MM.1S (cell line): ENCODE results near the gene TVP23C.
"Not testable (repeated sequence)": the region's sequence is repeated elsewhere in the genome, so short reads cannot be mapped to it uniquely, and the experiment has no call there.

Experiments
- DNase-seq: peaks from one replicate; pipeline ENCODE4 v3.0.0-alpha.2; 2015
- H2AFZ ChIP-seq: fragments of 300-600 bp; sonication (generic); 2 replicates; pipeline ENCODE4 v1.6.0; 2016; ENCODE audit warnings: antibody characterized with exemption, low read length
- H3F3A ChIP-seq: fragments of 300-600 bp; sonication (generic); 2 replicates; pipeline ENCODE4 v1.6.1; 2016; ENCODE audit warnings: mild to moderate bottlenecking, antibody characterized with exemption, low read length, moderate library complexity, mixed read lengths; ENCODE audit not compliant: insufficient read depth
- H3K27ac ChIP-seq: fragments of 300-600 bp; sonication (generic); 2 replicates; pipeline ENCODE4 v1.5.1; 2016; ENCODE audit warnings: mild to moderate bottlenecking, low read length
- H3K27me3 ChIP-seq: fragments of 300-600 bp; sonication (generic); replicated peaks from 2 replicates; pipeline ENCODE4 v1.6.0; 2016; ENCODE audit warnings: low read length; ENCODE audit not compliant: insufficient read depth
- H3K36me3 ChIP-seq: fragments of 300-600 bp; sonication (generic); replicated peaks from 2 replicates; pipeline ENCODE4 v1.6.1; 2016; ENCODE audit warnings: mild to moderate bottlenecking, low read length, mixed read lengths; ENCODE audit not compliant: insufficient read depth
- H3K4me1 ChIP-seq: fragments of 300-600 bp; sonication (generic); 2 replicates; pipeline ENCODE4 v1.6.1; 2016; ENCODE audit warnings: low read length, mixed read lengths
- H3K4me2 ChIP-seq: fragments of 300-600 bp; sonication (generic); 2 replicates; pipeline ENCODE4 v1.6.0; 2016; ENCODE audit warnings: low read depth, low read length
- H3K4me3 ChIP-seq: fragments of 300-600 bp; sonication (generic); 2 replicates; pipeline ENCODE4 v1.5.1; 2016; ENCODE audit warnings: low read length, mixed read lengths
- H3K79me2 ChIP-seq: fragments of 300-600 bp; sonication (generic); 2 replicates; pipeline ENCODE4 v1.6.1; 2016; ENCODE audit warnings: mixed run types, low read length, mixed read lengths
- H3K9ac ChIP-seq: fragments of 300-600 bp; sonication (generic); 2 replicates; pipeline ENCODE4 v1.6.1; 2016; ENCODE audit warnings: low read length, mixed read lengths
- H3K9me2 ChIP-seq: fragments of 300-600 bp; sonication (generic); replicated peaks from 2 replicates; pipeline ENCODE4 v1.6.1; 2016; ENCODE audit warnings: mild to moderate bottlenecking, low read length, mixed read lengths; ENCODE audit not compliant: insufficient read depth
- H3K9me3 ChIP-seq: fragments of 300-600 bp; sonication (generic); replicated peaks from 2 replicates; pipeline ENCODE4 v1.6.1; 2016; ENCODE audit warnings: mild to moderate bottlenecking, low read length, mixed read lengths; ENCODE audit not compliant: insufficient read depth
- H4K20me1 ChIP-seq: fragments of 300-600 bp; sonication (generic); 2 replicates; pipeline ENCODE4 v1.6.1; 2016; ENCODE audit warnings: mild to moderate bottlenecking, low read length, moderate library complexity, mixed read lengths; ENCODE audit not compliant: insufficient read depth

Gene TVP23C

DNA sequence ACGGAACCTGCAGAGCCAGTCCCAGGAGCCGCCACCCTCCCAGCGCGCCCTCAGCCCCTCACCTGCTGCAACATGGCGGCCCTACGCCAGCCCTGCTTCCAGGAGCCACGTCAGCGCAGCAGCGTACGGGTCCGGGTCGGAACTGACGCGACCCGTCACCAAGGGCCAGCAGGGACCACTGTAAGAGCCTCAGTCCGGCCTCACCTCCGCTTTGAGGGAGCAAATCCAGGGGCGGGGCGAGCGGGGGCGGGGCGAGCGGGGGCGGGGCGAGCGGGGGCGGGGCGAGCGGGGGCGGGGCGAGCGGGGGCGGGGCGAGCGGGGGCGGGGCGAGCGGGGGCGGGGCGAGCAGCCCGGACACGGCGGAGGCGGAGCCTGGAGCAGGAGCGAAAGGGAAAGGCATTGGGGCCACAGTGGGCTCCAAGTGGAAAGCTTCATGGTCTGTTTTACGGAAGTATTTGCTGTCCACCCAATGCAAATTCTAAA is at the start of gene TVP23C:
TSS of gene TVP23C (minus strand) at position 109 of the 483 bp plus-strand sequence. CDS start at position 74, 35 bp downstream.
- H3K9ac ChIP-seq, H3K4me2 ChIP-seq, H3K9me3 ChIP-seq, H3K27ac ChIP-seq, H3K4me1 ChIP-seq, H3K27me3 ChIP-seq, H3K36me3 ChIP-seq, H4K20me1 ChIP-seq, H3K9me2 ChIP-seq, H3F3A ChIP-seq, H3K79me2 ChIP-seq: not testable (repeated sequence)
- Histone ChIP-seq H3K4me3 (peak within 1 kb of the TSS; percentile 60), H2AFZ (peak within 1 kb of the TSS; percentile 61; the same call in 1 of the 2 replicates)
- DNase-seq, result peak; percentile 10

DNA sequence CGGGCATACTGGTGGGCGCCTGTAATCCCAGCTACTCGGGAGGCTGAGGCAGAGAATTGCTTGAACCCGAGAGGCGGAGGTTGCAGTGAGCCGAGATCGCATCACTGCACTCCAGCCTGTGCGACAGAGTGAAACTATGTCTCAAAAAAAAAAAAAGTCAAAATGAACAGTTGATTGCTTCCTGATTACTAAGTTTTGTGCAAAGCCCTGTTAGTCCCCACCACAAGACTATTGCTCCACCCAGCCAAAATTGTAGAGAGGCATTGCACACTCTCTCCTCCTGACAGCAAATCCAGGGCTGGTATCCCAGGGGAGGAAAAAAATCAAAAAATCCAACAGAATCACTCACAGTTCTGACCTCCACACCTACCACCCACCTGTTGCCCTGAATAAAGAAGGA is 29.7 kb upstream of the TVP23C start:
- DNase-seq, H3K27ac ChIP-seq, H4K20me1 ChIP-seq, H3K4me2 ChIP-seq, H3K36me3 ChIP-seq, H3K4me1 ChIP-seq, H3K9ac ChIP-seq, H3K9me3 ChIP-seq, H3F3A ChIP-seq, H3K27me3 ChIP-seq, H2AFZ ChIP-seq, H3K9me2 ChIP-seq, H3K79me2 ChIP-seq, H3K4me3 ChIP-seq: not testable (repeated sequence)

DNA sequence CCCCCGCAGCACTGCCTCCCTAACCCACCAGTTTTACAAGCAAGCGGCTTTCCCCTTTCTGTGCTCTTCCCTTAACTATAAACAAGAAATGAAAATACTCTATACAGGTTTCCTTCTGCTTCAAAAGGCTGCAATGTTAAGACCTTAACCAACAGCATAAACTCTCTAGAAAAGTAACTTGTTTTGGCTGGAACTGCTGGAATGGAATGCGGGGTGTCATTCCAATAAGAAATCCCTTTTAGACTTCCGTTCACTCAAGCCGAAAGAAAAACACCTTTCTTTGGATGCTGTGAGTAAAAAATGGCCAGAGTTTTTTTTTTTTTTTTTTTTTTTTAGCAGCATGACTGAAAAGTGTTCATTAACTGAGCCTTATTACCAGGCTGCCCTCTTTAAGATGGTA is 28.7 kb upstream of the TVP23C start:
- not testable (repeated sequence) for H3K9me2 ChIP-seq, H3K27ac ChIP-seq, H3F3A ChIP-seq, H3K4me3 ChIP-seq, DNase-seq, H3K9me3 ChIP-seq, H3K4me2 ChIP-seq, H3K79me2 ChIP-seq, H4K20me1 ChIP-seq, H2AFZ ChIP-seq, H3K27me3 ChIP-seq, H3K36me3 ChIP-seq, H3K9ac ChIP-seq, H3K4me1 ChIP-seq

DNA sequence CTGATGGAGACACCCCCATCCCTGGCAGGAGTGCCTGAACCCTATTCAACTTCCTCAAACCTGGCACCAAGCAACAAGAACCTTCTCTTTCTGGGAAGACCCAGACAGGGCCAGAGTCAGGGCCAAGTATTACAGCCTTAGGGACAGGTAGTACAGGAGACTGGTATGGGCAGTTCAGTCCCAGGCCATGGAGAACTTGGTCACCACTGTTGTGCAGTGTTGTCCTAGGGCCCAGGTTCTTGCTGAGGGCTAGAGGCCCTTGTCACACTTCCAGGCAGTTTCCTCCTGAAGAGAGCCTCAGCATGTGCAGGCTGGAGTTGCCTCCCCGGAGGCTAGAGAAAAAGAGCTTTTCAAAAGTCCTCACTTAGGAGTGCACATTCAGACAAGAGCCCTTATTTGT is 27.6 kb upstream of the TVP23C start:
- H3K79me2 ChIP-seq, H3K4me3 ChIP-seq: not testable (repeated sequence)

DNA sequence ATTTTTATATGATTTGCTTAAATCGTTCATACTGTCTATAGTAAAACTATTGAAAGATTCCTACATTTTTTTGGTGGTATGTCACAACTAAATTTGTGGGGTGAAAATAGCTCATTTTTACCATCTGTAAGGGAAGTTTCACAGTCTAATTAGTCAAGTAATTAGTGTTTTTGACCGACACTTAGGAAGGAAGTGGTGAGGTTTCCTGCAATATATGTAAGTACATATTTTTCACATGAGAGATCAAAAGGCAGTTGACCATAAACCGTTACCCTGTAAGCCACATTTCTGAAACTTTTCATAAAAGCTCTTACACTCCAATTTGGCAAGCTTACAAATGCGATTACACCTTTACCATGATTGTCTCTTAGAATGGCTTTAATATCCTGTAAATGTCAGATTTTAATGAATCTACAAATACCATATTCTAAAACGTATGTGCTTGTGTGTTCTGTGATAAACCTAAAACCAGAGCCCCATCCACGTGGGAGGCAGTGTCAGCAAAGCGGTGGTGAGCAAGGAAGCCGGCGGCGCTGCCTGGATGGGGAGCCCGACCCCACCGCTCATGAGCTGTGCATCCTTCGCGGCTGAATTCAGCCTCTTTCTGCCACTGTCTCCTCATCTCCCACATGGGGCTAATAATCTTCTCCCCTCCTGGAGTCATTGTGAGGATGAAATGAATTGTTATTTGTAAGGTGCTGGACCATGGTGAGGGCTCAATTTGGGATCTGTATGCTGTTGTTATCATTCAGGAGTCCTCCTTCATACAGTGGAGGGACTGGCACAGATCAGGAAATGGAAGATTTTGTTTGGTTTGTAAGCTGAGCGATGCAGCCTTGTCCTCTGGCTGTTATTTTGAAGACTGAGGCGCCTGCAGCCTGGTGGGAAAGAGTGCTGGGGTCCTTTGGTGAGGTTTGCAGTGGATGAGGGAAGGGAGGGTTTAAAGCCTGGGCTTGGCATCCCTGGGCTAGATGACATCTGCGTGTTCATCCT is 26.6 kb upstream of the TVP23C start:
- not testable (repeated sequence) for H3K4me2 ChIP-seq, H4K20me1 ChIP-seq, H3K36me3 ChIP-seq, H3K4me1 ChIP-seq, H3K27me3 ChIP-seq, H3F3A ChIP-seq, H3K4me3 ChIP-seq, H3K9me2 ChIP-seq, DNase-seq, H2AFZ ChIP-seq, H3K27ac ChIP-seq, H3K9ac ChIP-seq, H3K79me2 ChIP-seq, H3K9me3 ChIP-seq

More for the DNA sequence above, 27.6 kb upstream of the TVP23C start:
- H3F3A ChIP-seq, H3K4me1 ChIP-seq, H4K20me1 ChIP-seq, H3K9me3 ChIP-seq, H2AFZ ChIP-seq, H3K27me3 ChIP-seq, H3K4me2 ChIP-seq, H3K27ac ChIP-seq, DNase-seq, H3K36me3 ChIP-seq, H3K9ac ChIP-seq, H3K9me2 ChIP-seq: not testable (repeated sequence)

DNA sequence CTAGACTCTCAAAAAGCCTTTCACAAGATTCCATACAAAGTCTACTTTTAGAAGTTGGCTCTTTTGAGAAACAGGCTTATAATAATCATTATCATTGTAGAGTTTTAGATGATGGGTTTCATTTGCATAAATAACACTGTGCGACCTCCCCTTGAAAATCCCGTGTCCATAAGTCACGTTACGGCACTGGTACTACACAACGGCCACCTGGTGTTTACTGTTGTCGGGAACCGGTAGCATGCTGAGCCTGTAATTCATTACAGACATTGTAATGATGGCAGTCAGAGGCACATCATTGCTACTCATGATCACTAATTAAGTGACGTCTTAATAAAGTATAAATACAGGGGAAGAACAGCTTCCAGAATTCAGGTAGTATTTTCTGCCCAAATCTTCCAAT is 24.7 kb upstream of the TVP23C start:
- H3K4me1 ChIP-seq, H3K9ac ChIP-seq, H3K9me3 ChIP-seq, H2AFZ ChIP-seq, H3K4me3 ChIP-seq, H3K36me3 ChIP-seq, DNase-seq, H3K27ac ChIP-seq, H3K79me2 ChIP-seq, H3F3A ChIP-seq, H3K27me3 ChIP-seq, H4K20me1 ChIP-seq, H3K9me2 ChIP-seq, H3K4me2 ChIP-seq: not testable (repeated sequence)

DNA sequence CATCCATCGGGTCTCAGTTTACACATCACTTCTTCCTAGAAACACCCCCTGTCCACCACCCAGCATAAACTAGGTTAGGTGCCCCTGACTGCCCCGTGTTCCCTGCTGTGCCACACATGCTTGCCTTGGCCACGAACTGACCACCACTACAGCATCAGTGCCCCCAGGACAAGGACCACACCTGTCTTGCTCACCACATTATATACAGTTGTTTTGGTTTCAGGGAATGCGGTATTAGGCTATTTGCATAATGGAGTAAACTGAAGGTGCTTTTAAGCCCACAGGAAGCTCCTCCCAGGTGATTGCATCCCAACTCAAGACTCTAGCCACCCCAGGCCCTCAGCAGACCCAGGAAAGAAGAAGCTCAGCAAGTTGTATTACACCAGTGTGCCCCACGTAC is 20.0 kb upstream of the TVP23C start:
- not testable (repeated sequence) for H3F3A ChIP-seq, H3K9ac ChIP-seq, H4K20me1 ChIP-seq, H3K4me1 ChIP-seq, H3K27ac ChIP-seq, H3K79me2 ChIP-seq, H3K4me3 ChIP-seq, H3K36me3 ChIP-seq, DNase-seq, H3K9me2 ChIP-seq, H3K27me3 ChIP-seq, H2AFZ ChIP-seq, H3K4me2 ChIP-seq, H3K9me3 ChIP-seq

DNA sequence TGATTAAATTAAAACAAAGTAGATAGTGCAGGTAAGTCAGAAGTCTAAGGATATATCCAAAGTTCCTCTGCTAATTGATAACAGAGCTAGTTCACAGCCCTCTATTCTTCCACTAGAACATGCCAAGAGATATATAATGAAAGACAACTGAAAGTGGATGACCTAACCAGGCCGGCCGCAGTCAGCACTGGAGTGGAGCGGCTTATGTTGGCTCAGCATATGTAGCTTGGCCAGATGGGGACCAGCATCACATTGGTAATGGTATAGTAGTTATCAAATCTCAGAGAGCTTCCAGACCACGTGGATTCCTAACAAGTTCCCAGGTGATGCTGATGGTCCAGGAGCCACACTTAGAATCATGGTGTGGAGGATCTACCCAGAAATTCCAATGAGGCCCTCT is 18.2 kb upstream of the TVP23C start:
- H3K36me3 ChIP-seq, H4K20me1 ChIP-seq, H3K9me3 ChIP-seq, H3K79me2 ChIP-seq, DNase-seq, H3K4me2 ChIP-seq, H3K27me3 ChIP-seq, H3K27ac ChIP-seq, H2AFZ ChIP-seq, H3K4me3 ChIP-seq, H3K4me1 ChIP-seq, H3K9me2 ChIP-seq, H3F3A ChIP-seq, H3K9ac ChIP-seq: not testable (repeated sequence)
